Adrenal gland (tissue), 12 donors: Measurements from ENCODE around the gene TRIM63. TPM values are rescaled to one million over a fixed set of nuclear protein-coding genes. Genes with fewer than 3 reads are reported as not detected.

Experiments used
- DNase-seq, 7 donors: peaks; one replicate each; pipeline ENCODE4 v3.0.0-alpha.2; 2019 to 2020
- H3K27ac ChIP-seq, 5 donors: fragments of 200-600 bp; sonication (generic) in 4 of 5; 1 replicate in 3 of 5; 2 replicates in 2 of 5; pipeline versions ENCODE4 v1.5.1 to v1.8.0; 2016 to 2020; ENCODE audit warnings: mild to moderate bottlenecking in 1 of 5
- H3K27me3 ChIP-seq: fragments of 200-600 bp; 2 replicates; pipeline ENCODE4 v1.8.0; 2021
- H3K36me3 ChIP-seq, 2 donors: fragments of 200-600 bp; replicated peaks in 1 of 2; 1 replicate in 1 of 2; 2 replicates in 1 of 2; pipeline versions ENCODE4 v1.5.1 to v1.8.0; 2018 to 2022
- H3K4me1 ChIP-seq, 2 donors: fragments of 200-600 bp; replicated peaks in 1 of 2; 1 replicate in 1 of 2; 2 replicates in 1 of 2; pipeline versions ENCODE4 v1.5.1 to v1.8.0; 2018 to 2021
- H3K4me3 ChIP-seq, 4 donors: fragments of 200-600 bp; sonication (generic) in 3 of 4; one replicate each; pipeline ENCODE4 v1.5.1; 2016 to 2018
- H3K9me3 ChIP-seq, 3 donors: fragments of 200-600 bp; sonication (generic) in 1 of 3; replicated peaks in 1 of 3; 1 replicate in 2 of 3; 2 replicates in 1 of 3; pipeline versions ENCODE4 v1.5.1 to v1.8.0; 2016 to 2021
- POLR2A ChIP-seq, 2 donors: fragments of 450-650 bp; IDR thresholded peaks; one replicate each; pipeline ENCODE4 v1.6.1; 2017; ENCODE audit warnings: antibody characterized with exemption in 2 of 2, mild to moderate bottlenecking in 2 of 2, moderate library complexity in 1 of 2
- WGBS, 4 donors: extraction: QIAGEN DNeasy Blood & Tissue Kit in 2 of 4; methylation state at CpG; one replicate each; pipeline versions ENCODE4 v1.1.5 to v1.1.7; 2013 to 2017; 5-methylcytosine and 5-hydroxymethylcytosine counted together
- intact Hi-C, 2 donors: fragments of 100-400 bp; cut with DNase I; formaldehyde crosslinking; loops; one replicate each; pipeline versions ENCODE4 v1.14.1 to v1.15.0; 2022 to 2023
- polyA plus RNA-seq, 3 donors: library from polyadenylated mRNA; stranded (reverse); fragments of 200-250 nt in 2 of 3; fragments of 350-450 nt in 1 of 3; fragmentation: Illumina TruSeq in 1 of 3; extraction: RNeasy Lipid Tissue Mini Kit (QIAGEN cat#74804) in 1 of 3; gene quantifications; one replicate each; pipeline ENCODE4 v1.2.3, GENCODE V29; 2013 to 2014
- total RNA-seq, 9 donors: library from RNA; depleted of rRNA in 4 of 9; stranded (reverse); fragments of >200 nt in 4 of 9; fragments of 120-200 nt in 1 of 9; fragmentation: NEBNext Ultra II Directional in 1 of 9; extraction: Animal tissue kit (Norgen Biotek cat#: 25700) in 1 of 9; gene quantifications; one replicate each; pipeline versions ENCODE4 v1.1.0 to v1.2.4, GENCODE V29; 2013 to 2023
- TF ChIP-seq, protein P1 (sequence below), 6 experiments: fragments of 450-650 bp in 4 of 6; fragments of 200-600 bp in 2 of 6; sonication (generic) in 1 of 6; IDR thresholded peaks; 1 replicate in 5 of 6; 2 replicates in 1 of 6; pipeline versions ENCODE4 v1.5.1 to v1.8.0; 2016 to 2021; ENCODE audit warnings: antibody characterized with exemption in 6 of 6, mild to moderate bottlenecking in 2 of 6, moderate library complexity in 1 of 6
- donor health status: healthy with polysubstance abuse.
- donor health status: Bipolar disorder and iron deficiency.
- donor health status: DM: yes; HTN: yes; CAD: no.
- donor health status: DM: no; HTN: no; CAD: no.
- donor health status: DM: no; HTN: no; CAD: no.
- donor health status: DM: yes; HTN: yes; CAD: no.

The TRIM63 gene
- total and polyA plus RNA-seq, 12 donors, result 0.06 to 4.6 (median 0.18) TPM; not detected in 7

- intact Hi-C loops, result no loop called here
- peaks cover 9% of the 10 kb centered on the region for H3K27me3 ChIP-seq
- no peaks in the 10 kb centered on the region for H3K4me1 ChIP-seq
- WGBS, 4 donors, result 63 to 83% (median 72%) methylated on average over 2 of the region's 2 CpGs
- no peaks in the 10 kb centered on the region for H3K36me3 ChIP-seq
- H3K4me3 ChIP-seq, result no peak overlapping the region
- no peak overlapping the region for H3K27ac ChIP-seq
- H3K9me3 ChIP-seq, result no peaks in the 10 kb centered on the region
- TF ChIP-seq POLR2A (IDR thresholded peaks at IDR 0.05), result no peak
- TF ChIP-seq, protein P1, sequence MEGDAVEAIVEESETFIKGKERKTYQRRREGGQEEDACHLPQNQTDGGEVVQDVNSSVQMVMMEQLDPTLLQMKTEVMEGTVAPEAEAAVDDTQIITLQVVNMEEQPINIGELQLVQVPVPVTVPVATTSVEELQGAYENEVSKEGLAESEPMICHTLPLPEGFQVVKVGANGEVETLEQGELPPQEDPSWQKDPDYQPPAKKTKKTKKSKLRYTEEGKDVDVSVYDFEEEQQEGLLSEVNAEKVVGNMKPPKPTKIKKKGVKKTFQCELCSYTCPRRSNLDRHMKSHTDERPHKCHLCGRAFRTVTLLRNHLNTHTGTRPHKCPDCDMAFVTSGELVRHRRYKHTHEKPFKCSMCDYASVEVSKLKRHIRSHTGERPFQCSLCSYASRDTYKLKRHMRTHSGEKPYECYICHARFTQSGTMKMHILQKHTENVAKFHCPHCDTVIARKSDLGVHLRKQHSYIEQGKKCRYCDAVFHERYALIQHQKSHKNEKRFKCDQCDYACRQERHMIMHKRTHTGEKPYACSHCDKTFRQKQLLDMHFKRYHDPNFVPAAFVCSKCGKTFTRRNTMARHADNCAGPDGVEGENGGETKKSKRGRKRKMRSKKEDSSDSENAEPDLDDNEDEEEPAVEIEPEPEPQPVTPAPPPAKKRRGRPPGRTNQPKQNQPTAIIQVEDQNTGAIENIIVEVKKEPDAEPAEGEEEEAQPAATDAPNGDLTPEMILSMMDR (IDR thresholded peaks at IDR 0.05), result no peak
- DNase-seq, result no peak
Measured at GRCh38 chr1:26055041-26055440, 12.4 kb downstream of the TRIM63 start.

- peaks cover 9% of the 10 kb centered on the region for H3K27me3 ChIP-seq
- no peak overlapping the region for H3K27ac ChIP-seq
- peaks cover 0 to 3% of the 10 kb centered on the region in 2 donors for H3K4me1 ChIP-seq
Measured at GRCh38 chr1:26053718-26054560, 13.5 kb downstream of the TRIM63 start.

GRCh38 chr1:26050248-26050640 is 17.2 kb downstream of the TRIM63 start:
- Histone ChIP-seq H3K27ac (no peak overlapping the region), H3K9me3 (no peaks in the 10 kb centered on the region), H3K4me1 (peaks cover 0 to 14% of the 10 kb centered on the region in 2 donors), H3K27me3 (peaks cover 29% of the 10 kb centered on the region), H3K36me3 (no peaks in the 10 kb centered on the region), H3K4me3 (no peak overlapping the region)
- intact Hi-C loops, result no loop called here
- DNase-seq, result no peak
- no peak for TF ChIP-seq POLR2A (IDR thresholded peaks at IDR 0.05)
- TF ChIP-seq, protein P1 (IDR thresholded peaks at IDR 0.05), result no peak
- WGBS, 4 donors, result 87 to 95% (median 92%) methylated on average over 6 of the region's 6 CpGs

More at GRCh38 chr1:26053718-26054560, 13.5 kb downstream of the TRIM63 start:
- Histone ChIP-seq H3K9me3 (no peaks in the 10 kb centered on the region), H3K4me3 (no peak overlapping the region), H3K36me3 (no peaks in the 10 kb centered on the region)
- no peak for TF ChIP-seq POLR2A (IDR thresholded peaks at IDR 0.05)
- TF ChIP-seq, protein P1 (IDR thresholded peaks at IDR 0.05), result no peak
- 54 to 55% (median 54%) methylated on average over 9 to 16 of the region's 16 CpGs for WGBS, 4 donors
- intact Hi-C loops, result no loop called here
- DNase-seq, result no peak

- peaks cover 0 to 14% of the 10 kb centered on the region in 2 donors for H3K4me1 ChIP-seq
- WGBS, 4 donors, result 58 to 73% (median 61%) methylated on average over 9 to 10 of the region's 10 CpGs
- peaks cover 28% of the 10 kb centered on the region for H3K27me3 ChIP-seq
- no peak overlapping the region for H3K27ac ChIP-seq
- H3K9me3 ChIP-seq, result no peaks in the 10 kb centered on the region
- peak in 6 of 7 donors; percentile 34 to 75 (median 52) for DNase-seq
- no peaks in the 10 kb centered on the region for H3K36me3 ChIP-seq
- intact Hi-C loops, result no loop called here
- TF ChIP-seq POLR2A (IDR thresholded peaks at IDR 0.05), result no peak
- TF ChIP-seq, protein P1 (IDR thresholded peaks at IDR 0.05), result no peak
- H3K4me3 ChIP-seq, result no peak overlapping the region
Measured at GRCh38 chr1:26049531-26050247, 17.7 kb downstream of the TRIM63 start.
